CD4-positive, CD25-positive, alpha-beta regulatory T cell (primary cell): ENCODE measurements around the gene SRI. TPM values are rescaled to one million over a fixed set of nuclear protein-coding genes. Genes with fewer than 3 reads are reported as not detected.
A peak's percentile ranks its signal among the peaks of the same experiment; 100 is the strongest.

ENCODE experiments used
- ATAC-seq, 2 donors: fragments of 150-1000 bp; cut with Tn5 transposase; one replicate each; pipeline ENCODE4 v1.10.0; 2021; ENCODE audit warnings: low read depth in 2 of 2, moderate number of reproducible peaks in 2 of 2, moderate library complexity in 1 of 2
- DNase-seq, 3 donors: peaks; one replicate each; pipeline versions ENCODE4 v3.0.0 to v3.0.0-alpha.2; 2012 to 2022; ENCODE audit warnings: mixed read lengths in 1 of 3
- H3K27ac ChIP-seq: one replicate; pipeline ENCODE4 v1.7.0; 2013; ENCODE audit warnings: mild to moderate bottlenecking, low read length; ENCODE audit not compliant: insufficient read depth, poor library complexity, severe bottlenecking
- H3K27me3 ChIP-seq: one replicate; pipeline ENCODE4 v1.7.0; 2013; ENCODE audit warnings: low read length; ENCODE audit not compliant: control insufficient read depth, insufficient read depth
- H3K36me3 ChIP-seq: one replicate; pipeline ENCODE4 v1.7.0; 2013; ENCODE audit warnings: mild to moderate bottlenecking, low read length, moderate library complexity; ENCODE audit not compliant: control insufficient read depth, insufficient read depth
- H3K4me1 ChIP-seq: 2 replicates; pipeline ENCODE4 v1.7.0; 2013; ENCODE audit warnings: mild to moderate bottlenecking, low read length; ENCODE audit not compliant: insufficient read depth, control insufficient read depth, poor library complexity, severe bottlenecking
- H3K4me3 ChIP-seq: one replicate; pipeline ENCODE4 v1.7.0; 2013; ENCODE audit warnings: low read depth, mild to moderate bottlenecking, low read length, moderate library complexity
- H3K9me3 ChIP-seq, 2 experiments: 1 replicate in 1 of 2; 2 replicates in 1 of 2; pipeline ENCODE4 v1.7.0; 2013; ENCODE audit warnings: low read length in 2 of 2, mild to moderate bottlenecking in 1 of 2, moderate library complexity in 1 of 2; ENCODE audit not compliant: control insufficient read depth in 2 of 2
- H3K27ac Mint-ChIP-seq, 3 donors: one replicate each; pipeline ENCODE4 v1.8.0; 2020 to 2022; ENCODE audit warnings: mild to moderate bottlenecking in 3 of 3, mixed read lengths in 3 of 3, moderate library complexity in 2 of 3
- H3K27me3 Mint-ChIP-seq: one replicate; pipeline ENCODE4 v1.8.0; 2022; ENCODE audit warnings: mild to moderate bottlenecking, mixed read lengths
- H3K36me3 Mint-ChIP-seq: one replicate; pipeline ENCODE4 v1.8.0; 2020; ENCODE audit warnings: mixed read lengths
- H3K4me1 Mint-ChIP-seq, 4 donors: one replicate each; pipeline ENCODE4 v1.8.0; 2020 to 2022; ENCODE audit warnings: mixed read lengths in 4 of 4, mild to moderate bottlenecking in 1 of 4
- H3K4me3 Mint-ChIP-seq, 4 donors: one replicate each; pipeline ENCODE4 v1.8.0; 2020 to 2022; ENCODE audit warnings: mild to moderate bottlenecking in 4 of 4, mixed read lengths in 4 of 4, moderate library complexity in 3 of 4
- H3K9me3 Mint-ChIP-seq, 7 donors: one replicate each; pipeline ENCODE4 v1.8.0; 2020 to 2022; ENCODE audit warnings: mixed read lengths in 7 of 7, mild to moderate bottlenecking in 3 of 7, moderate library complexity in 2 of 7
- polyA plus RNA-seq, 4 donors: library from polyadenylated mRNA; unstranded; fragments of 300-500 nt; fragmentation: Illumina TruSeq; gene quantifications; one replicate each; pipeline ENCODE4 v1.2.3, GENCODE V29; 2021
- total RNA-seq: library from RNA; stranded (reverse); gene quantifications from one replicate; pipeline ENCODE4 v1.2.3, GENCODE V29; 2022

The SRI gene
- total and polyA plus RNA-seq, 5 donors from 2014 or later = 53.5 to 318 (median 239) TPM

DNA sequence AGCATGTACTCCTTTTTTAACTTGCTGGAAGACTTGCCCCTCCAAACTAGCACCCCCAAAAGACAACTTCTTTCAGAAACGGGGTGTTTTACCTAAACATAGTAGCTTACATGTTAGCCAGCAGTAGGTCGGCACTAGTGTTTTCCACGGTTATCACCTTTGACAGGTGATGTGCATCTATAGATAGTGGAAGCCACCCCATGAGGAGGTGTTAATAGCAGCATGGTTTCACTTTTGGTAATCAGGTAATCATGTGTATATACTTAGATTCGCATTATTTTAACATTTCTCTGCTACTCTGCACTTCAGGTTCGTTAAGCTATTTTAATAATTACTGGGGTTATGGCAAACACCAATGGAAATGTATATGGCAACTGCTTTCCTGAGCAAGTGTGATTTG lies 17.6 kb downstream of the SRI start:
- H3K27me3 Mint-ChIP-seq = no peaks in the 10 kb centered on the region
- ATAC-seq (no peak), DNase-seq (no peak)
- H3K4me1 ChIP-seq = no peaks in the 10 kb centered on the region
- H3K9me3 ChIP-seq = no peaks in the 10 kb centered on the region
- peaks cover 0 to 5% (median 3%) of the 10 kb centered on the region in 4 donors for H3K4me1 Mint-ChIP-seq
- no peaks in the 10 kb centered on the region for H3K9me3 Mint-ChIP-seq
- H3K36me3 ChIP-seq = peaks cover 45% of the 10 kb centered on the region
- no peak overlapping the region for H3K4me3 Mint-ChIP-seq
- H3K4me3 ChIP-seq = no peak overlapping the region
- H3K27ac Mint-ChIP-seq = peak overlapping the region; percentile 22 to 68 (median 42)
- no peaks in the 10 kb centered on the region for H3K27me3 ChIP-seq
- H3K36me3 Mint-ChIP-seq = peaks cover 39% of the 10 kb centered on the region
- H3K27ac ChIP-seq = no peak overlapping the region

DNA sequence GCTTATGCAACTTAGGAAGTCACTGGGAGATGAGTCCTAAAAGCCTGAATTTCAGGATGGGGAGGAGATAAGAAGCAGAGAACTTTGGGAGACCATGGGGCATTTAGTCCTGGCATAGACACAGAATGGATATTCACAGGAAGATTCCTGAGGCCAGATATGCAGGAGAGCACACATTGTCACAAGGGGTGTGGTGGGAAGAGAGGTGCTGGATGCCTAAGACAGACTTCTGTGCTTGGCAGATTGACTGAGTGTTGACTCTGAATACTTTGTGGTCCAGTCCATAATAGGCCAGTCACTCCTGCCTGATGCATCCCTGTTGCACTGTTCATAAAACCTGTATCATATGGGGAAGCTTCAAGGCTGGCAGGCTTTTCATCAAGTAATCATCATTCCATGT lies 18.5 kb downstream of the SRI start:
- DNase-seq (no peak), ATAC-seq (no peak)
- no peak overlapping the region for H3K27ac ChIP-seq
- H3K27me3 ChIP-seq = no peaks in the 10 kb centered on the region
- H3K9me3 Mint-ChIP-seq = no peaks in the 10 kb centered on the region
- H3K36me3 Mint-ChIP-seq = peaks cover 37% of the 10 kb centered on the region
- H3K4me1 ChIP-seq = no peaks in the 10 kb centered on the region
- no peaks in the 10 kb centered on the region for H3K27me3 Mint-ChIP-seq
- no peak overlapping the region for H3K27ac Mint-ChIP-seq
- no peak overlapping the region for H3K4me3 Mint-ChIP-seq
- peaks cover 0 to 5% (median 1%) of the 10 kb centered on the region in 4 donors for H3K4me1 Mint-ChIP-seq
- H3K4me3 ChIP-seq = no peak overlapping the region
- no peaks in the 10 kb centered on the region for H3K9me3 ChIP-seq
- peaks cover 35% of the 10 kb centered on the region for H3K36me3 ChIP-seq

- no peak overlapping the region for H3K27ac ChIP-seq
- H3K4me1 Mint-ChIP-seq = peaks cover 0 to 5% (median 1%) of the 10 kb centered on the region in 4 donors
- no peak overlapping the region for H3K27ac Mint-ChIP-seq
- no peak overlapping the region for H3K4me3 ChIP-seq
- peaks cover 34% of the 10 kb centered on the region for H3K36me3 Mint-ChIP-seq
- no peaks in the 10 kb centered on the region for H3K9me3 ChIP-seq
- no peaks in the 10 kb centered on the region for H3K27me3 ChIP-seq
- no peak overlapping the region for H3K4me3 Mint-ChIP-seq
- no peaks in the 10 kb centered on the region for H3K27me3 Mint-ChIP-seq
- H3K4me1 ChIP-seq = no peaks in the 10 kb centered on the region
- H3K9me3 Mint-ChIP-seq = no peaks in the 10 kb centered on the region
- no peak for DNase-seq
- peaks cover 30% of the 10 kb centered on the region for H3K36me3 ChIP-seq
- ATAC-seq = no peak
Measured at GRCh38 chr7:88200789-88201188, 19.0 kb downstream of the SRI start.

DNA sequence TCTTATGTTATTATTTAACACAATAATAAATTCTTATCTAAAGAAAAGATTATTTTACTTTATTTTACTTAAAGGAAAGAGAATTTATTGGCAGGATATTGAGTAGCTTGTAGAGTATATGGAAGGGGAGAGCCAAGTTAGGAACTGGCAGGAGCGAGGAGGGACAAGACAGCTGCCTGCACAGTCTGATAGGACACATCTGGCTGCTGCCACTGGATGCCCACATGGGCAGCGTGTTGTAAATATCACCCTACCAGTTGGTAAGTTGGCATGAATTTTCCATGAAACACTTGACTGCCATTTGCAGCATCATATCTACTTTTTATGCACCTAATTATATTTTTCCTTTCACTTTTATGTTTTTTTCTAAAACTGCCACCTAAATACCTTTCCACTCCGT lies 19.6 kb downstream of the SRI start:
- ATAC-seq (no peak), DNase-seq (no peak)
- H3K27me3 ChIP-seq = no peaks in the 10 kb centered on the region
- H3K4me1 ChIP-seq = no peaks in the 10 kb centered on the region
- no peak overlapping the region for H3K27ac Mint-ChIP-seq
- no peak overlapping the region for H3K27ac ChIP-seq
- H3K4me3 Mint-ChIP-seq = no peak overlapping the region
- no peaks in the 10 kb centered on the region for H3K27me3 Mint-ChIP-seq
- no peak overlapping the region for H3K4me3 ChIP-seq
- H3K36me3 ChIP-seq = peaks cover 24% of the 10 kb centered on the region
- H3K36me3 Mint-ChIP-seq = peaks cover 30% of the 10 kb centered on the region
- H3K9me3 ChIP-seq = no peaks in the 10 kb centered on the region
- peaks cover 0 to 5% (median 1%) of the 10 kb centered on the region in 4 donors for H3K4me1 Mint-ChIP-seq
- no peaks in the 10 kb centered on the region for H3K9me3 Mint-ChIP-seq

DNA sequence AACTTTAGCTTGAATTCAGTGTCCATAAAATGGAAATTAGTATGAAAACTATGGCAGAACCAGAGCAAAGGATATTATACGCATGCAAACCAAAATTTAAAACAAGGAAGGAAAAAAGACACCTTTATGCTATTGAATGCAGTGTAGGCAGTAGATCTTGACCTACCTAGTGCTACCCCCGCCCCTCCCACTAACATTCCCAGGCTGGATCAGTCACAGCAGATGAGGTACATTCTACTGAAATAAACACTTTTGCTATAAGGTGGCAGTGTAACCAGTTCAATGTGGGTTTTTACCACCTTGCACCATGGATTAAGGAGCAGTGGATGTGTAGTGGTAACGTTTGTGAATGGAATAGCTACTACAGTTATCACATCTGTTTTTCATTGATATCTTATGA lies 27.9 kb downstream of the SRI start:
- Histone ChIP-seq H3K36me3 (no peaks in the 10 kb centered on the region), H3K4me3 (no peak overlapping the region), H3K27me3 (no peaks in the 10 kb centered on the region), H3K4me1 (no peaks in the 10 kb centered on the region), H3K27ac (no peak overlapping the region), H3K9me3 (no peaks in the 10 kb centered on the region)
- Mint-ChIP-seq H3K27ac (no peak overlapping the region), H3K4me3 (no peak overlapping the region), H3K36me3 (peaks cover 8% of the 10 kb centered on the region), H3K9me3 (peaks cover 0 to 2% (median 0%) of the 10 kb centered on the region in 7 donors), H3K27me3 (peaks cover 13% of the 10 kb centered on the region), H3K4me1 (no peaks in the 10 kb centered on the region)
- DNase-seq = no peak
- no peak for ATAC-seq

- H3K27ac ChIP-seq = no peak overlapping the region
- Mint-ChIP-seq H3K4me1 (no peaks in the 10 kb centered on the region), H3K4me3 (no peak overlapping the region), H3K27ac (no peak overlapping the region), H3K27me3 (peaks cover 7% of the 10 kb centered on the region), H3K36me3 (peaks cover 8% of the 10 kb centered on the region), H3K9me3 (peaks cover 0 to 2% (median 0%) of the 10 kb centered on the region in 7 donors)
- H3K4me3 ChIP-seq = no peak overlapping the region
- H3K9me3 ChIP-seq = no peaks in the 10 kb centered on the region
- H3K36me3 ChIP-seq = no peaks in the 10 kb centered on the region
- no peak for ATAC-seq
- H3K4me1 ChIP-seq = no peaks in the 10 kb centered on the region
- DNase-seq = no peak
- H3K27me3 ChIP-seq = no peaks in the 10 kb centered on the region
Measured at GRCh38 chr7:88185650-88186049, 34.2 kb downstream of the SRI start.

DNA sequence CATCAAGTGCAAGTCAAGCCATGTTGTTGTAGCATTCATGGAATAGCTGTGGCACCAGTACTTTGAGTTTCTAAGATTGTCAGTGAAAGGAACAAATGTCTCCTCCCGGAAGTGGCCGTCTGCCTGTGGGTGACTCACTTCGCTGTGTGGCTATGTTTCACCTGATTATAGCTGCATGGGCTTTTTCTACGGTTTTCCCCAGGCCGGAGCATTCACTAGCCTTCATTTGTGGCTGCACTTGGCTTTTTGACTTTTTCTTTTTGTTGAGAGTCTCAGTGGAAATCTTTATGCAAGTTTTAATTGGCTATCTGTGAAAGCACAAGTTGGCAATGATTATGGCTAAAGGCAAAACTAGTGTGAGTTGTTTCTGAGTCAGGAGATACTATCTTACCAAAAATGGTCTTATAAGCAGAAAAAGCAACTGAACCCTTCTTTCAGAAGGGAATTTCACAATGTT lies 35.0 kb downstream of the SRI start:
- Histone ChIP-seq H3K4me1 (no peaks in the 10 kb centered on the region), H3K27me3 (no peaks in the 10 kb centered on the region), H3K4me3 (no peak overlapping the region), H3K9me3 (no peaks in the 10 kb centered on the region), H3K27ac (no peak overlapping the region), H3K36me3 (no peaks in the 10 kb centered on the region)
- H3K27me3 Mint-ChIP-seq = peaks cover 7% of the 10 kb centered on the region
- H3K9me3 Mint-ChIP-seq = peaks cover 0 to 2% (median 0%) of the 10 kb centered on the region in 7 donors
- H3K27ac Mint-ChIP-seq = no peak overlapping the region
- H3K36me3 Mint-ChIP-seq = peaks cover 8% of the 10 kb centered on the region
- ATAC-seq (no peak), DNase-seq (no peak)
- H3K4me1 Mint-ChIP-seq = no peaks in the 10 kb centered on the region
- no peak overlapping the region for H3K4me3 Mint-ChIP-seq

DNA sequence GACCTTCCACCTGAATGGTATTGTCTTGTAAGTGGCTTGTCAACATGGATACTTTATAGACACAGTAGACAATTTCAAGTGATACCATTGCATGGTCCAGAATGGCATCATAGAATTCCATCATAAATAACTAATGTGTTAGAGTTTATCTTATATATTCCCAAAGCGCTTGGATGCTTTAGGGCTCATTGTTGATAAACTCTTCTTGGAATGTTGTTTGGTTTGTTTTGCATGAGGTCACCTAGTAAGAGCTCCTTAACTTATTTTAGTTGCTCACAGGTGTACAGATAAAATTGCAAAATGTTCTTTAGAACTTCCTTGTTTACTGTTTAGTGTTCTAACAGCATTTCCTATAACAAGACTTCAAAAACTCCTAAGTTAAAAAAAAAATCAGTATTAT lies 36.8 kb downstream of the SRI start:
- Mint-ChIP-seq H3K27me3 (peaks cover 5% of the 10 kb centered on the region), H3K9me3 (peaks cover 0 to 2% (median 0%) of the 10 kb centered on the region in 7 donors), H3K4me3 (no peak overlapping the region), H3K36me3 (peaks cover 5% of the 10 kb centered on the region), H3K27ac (no peak overlapping the region), H3K4me1 (no peaks in the 10 kb centered on the region)
- Histone ChIP-seq H3K36me3 (no peaks in the 10 kb centered on the region), H3K4me3 (no peak overlapping the region), H3K4me1 (no peaks in the 10 kb centered on the region), H3K27me3 (no peaks in the 10 kb centered on the region), H3K9me3 (no peaks in the 10 kb centered on the region), H3K27ac (no peak overlapping the region)
- no peak for DNase-seq
- ATAC-seq = no peak
